GM19099 (cell line): ENCODE results near the gene CIRBP.

Experiments
- POLR2A ChIP-seq: IDR thresholded peaks from 3 replicates; pipeline ENCODE4 v1.6.1; 2011; ENCODE audit warnings: low read depth; ENCODE audit not compliant: insufficient read length; ENCODE audit errors: extremely low read depth

Gene CIRBP

DNA sequence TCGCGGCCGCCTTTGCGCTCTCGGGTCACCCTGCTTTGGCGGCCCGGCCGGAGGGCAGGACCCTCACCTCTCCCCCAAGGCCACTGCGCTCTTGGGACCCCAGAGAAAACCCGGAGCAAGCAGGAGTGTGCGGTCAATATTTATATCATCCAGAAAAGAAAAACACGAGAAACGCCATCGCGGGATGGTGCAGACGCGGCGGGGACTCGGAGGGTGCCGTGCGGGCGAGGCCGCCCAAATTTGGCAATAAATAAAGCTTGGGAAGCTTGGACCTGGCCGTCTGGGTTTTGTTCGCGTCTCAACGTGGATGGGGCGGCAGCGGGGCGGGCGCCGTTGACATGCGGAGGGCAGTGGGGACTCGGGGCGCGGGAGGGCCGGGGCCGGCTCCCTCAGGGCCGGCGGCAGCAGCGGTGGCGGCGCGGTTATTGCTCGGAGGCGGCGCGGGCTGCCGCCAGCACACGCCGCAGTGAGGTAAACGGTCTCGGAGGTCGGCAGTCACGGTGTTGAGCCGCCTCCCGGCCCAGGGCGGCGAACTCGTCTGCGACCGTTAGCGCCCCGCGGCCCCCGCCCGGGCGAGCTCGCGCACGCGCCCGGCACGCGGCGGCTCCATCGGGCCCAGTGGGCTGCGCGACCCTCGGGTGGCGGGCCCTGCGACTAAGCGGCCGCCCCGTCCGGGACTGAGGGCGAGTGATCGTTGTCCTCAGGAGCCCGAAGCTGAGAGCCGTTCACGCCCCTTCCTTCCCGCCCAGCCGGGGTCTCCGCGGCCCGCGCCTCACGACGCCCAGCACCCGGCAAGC lies 40.8 kb upstream of the CIRBP start:
- no peak for TF ChIP-seq POLR2A

DNA sequence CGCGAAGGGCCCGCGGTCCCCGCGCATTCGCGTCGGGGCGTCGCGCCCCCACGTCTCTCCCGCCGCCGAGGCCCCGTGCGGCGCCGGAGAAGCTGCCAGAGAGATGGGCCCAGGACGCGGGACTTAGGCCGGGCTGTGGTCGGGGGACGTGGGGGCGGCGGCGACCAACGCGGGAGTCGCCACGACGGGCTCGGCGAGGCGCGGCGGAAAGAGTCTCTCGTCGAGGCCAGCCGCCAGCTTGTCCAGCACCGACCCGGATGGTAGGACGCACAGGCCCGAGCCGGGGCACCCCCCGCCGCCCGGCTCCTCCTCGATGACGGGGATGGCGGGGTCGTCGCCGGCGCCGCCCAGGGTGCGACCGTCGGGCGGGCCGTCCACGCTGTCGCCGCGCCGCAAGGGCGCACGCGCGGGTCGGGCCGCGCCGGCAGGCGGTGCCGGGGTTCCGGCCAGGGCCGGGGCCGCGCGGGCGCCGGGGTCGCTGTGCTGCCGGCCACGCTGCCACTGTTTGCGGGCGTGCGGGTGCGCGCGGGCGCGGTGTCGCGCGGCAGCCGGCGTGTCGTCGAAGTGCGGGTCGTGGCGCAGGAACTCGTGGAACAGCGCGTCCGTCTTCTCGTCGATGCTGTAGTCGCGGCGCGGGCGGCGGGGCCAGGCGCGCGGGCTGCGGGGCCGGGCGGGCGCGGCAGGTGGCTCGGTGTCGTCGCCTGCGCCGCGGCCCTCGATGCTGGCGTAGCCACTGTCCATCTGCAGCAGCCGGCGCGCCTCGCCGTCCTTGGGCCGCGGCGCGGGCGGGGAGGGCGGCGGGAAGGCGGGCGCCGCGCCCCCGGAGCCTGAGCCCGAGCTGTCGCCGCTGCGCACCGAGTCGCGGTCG lies 39.8 kb upstream of the CIRBP start:
- no peak for TF ChIP-seq POLR2A

DNA sequence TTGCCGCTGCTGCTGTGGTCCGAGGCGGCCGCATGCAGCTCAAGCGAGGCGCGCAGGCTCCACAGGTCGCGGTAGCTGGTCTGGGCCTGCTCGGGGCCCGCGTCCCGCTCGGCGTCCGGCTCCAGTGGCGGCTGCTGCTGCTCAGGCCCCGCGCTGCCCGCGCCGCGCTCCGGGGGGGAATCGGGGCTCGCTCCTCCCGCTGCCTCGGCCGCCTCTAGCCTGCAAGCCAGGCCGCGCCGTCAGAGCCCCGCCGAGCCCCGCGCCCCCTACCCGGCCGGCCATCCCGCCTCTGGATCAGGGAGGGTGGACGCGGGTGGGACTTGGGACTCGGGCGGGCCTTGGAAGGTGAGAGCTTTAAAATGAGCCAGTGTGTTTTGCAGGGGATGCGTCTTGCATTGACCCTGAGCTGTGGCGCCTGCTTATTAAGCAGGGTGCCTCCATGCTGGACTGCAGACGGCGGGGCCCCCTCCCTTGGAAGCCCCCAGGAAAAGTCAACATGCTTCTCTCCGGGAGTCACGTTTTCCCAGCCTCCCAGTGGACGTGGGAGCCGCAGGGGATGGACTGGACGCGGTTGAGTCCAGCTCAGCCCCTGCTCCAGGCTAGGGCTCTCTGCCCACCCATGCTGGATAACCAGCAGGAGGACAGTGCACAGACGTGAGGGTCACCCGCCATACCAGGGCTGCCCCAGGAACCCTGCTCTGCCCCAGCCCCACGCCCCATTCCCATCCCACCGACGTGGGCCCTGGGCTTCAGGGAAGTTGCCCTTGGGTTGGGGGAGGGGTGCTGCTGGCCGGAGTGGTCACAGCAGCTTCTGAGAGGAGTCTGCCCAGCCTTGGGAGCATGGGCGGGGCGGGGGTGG lies 39.0 kb upstream of the CIRBP start:
- TF ChIP-seq POLR2A, result no peak

DNA sequence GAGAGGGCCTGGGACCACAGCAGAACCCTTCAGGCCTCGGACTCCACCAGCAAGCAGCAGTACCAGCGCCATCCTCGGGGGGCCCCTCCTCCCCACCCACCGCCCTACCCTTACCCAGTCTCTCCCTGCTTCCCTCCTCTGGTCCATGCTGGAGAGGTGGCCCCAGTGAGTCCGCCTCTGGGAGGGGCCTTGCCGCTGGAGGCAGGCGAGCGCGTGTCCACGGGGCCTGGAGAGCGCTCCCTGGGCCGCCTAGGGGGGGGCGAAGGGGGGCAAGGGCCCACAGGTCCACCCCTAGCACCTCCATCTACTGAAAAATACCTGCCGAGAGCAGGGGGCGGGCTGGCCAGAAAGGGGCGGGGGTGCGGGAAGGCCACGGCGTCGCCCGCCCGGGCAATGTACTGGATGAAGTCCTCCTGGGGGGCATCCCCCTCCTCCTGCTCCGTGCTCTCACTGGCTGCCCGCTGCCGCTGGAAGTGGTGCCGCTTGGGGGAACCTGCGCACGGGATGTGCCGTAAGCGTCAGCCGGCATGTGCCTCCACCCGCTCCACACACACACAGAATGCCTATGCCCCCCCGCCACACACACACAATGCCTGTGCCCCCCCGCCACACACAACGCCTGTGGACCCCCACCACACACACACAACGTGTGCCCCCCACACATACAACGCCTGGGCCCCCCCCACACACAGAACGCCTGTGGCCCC lies 38.2 kb upstream of the CIRBP start:
- no peak for TF ChIP-seq POLR2A

DNA sequence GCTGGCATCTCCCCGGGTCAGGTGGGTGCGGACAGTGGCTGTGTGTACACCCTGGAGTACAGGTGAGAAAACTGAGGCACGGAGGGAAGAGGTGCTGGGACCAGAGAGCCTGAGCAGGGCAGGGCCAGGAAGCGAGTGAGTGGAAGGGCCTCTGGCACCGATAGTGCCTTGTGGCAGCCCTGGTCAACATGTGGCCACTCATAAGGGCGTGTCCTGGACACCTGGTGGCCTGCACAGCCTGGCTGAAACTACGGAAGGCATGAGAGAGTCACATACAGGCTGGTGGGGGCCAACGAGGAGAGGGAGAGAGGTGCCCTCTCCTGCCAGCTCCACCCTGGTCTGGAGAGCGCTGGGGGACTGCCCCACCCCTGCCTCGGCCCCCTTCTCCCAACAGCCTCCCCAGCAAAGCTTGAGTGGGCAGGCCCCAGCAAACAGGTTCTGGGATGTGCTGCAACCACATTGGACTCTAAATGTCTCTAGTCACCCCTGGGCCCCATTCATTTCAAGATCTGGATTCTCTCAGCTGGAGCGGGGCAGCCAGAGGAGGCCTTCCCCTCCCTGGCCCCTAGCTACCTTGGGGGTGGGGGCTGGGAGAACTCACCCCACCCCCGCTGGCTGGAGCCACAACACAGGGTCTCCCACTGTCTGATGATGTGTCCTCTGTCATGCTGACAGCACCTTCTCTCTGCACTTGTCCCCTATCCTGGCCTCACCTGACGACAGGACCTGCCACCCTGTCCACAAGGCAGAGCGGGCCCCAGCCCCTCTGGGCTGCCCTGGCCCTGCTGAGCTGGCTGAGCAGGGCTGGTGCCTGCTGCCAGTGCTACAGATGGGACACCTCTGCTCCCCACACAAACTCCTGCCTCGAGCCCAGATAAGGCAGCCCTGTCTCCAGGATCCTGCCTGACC lies 37.1 kb upstream of the CIRBP start:
- no peak for TF ChIP-seq POLR2A

DNA sequence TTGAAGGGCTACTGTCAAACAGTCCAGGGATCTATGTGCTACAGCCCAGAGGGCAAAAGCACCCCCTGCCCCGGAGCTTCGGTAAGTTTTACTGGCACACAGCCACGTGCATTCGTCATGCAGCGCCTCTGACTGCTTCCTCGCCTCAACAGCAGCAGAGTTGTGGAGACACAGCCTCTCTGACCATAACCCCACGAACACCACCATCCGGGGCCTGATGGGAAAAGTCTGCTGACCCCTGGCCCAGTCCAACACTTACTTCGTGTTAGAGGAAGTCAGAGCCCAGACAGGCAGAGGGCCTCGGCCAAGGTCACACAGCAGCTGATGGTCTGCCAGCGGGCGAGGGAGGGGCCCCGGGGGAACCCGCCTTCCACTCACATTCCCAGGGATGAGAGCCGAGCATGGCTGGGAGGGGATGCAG lies 36.5 kb upstream of the CIRBP start:
- TF ChIP-seq POLR2A, result no peak

DNA sequence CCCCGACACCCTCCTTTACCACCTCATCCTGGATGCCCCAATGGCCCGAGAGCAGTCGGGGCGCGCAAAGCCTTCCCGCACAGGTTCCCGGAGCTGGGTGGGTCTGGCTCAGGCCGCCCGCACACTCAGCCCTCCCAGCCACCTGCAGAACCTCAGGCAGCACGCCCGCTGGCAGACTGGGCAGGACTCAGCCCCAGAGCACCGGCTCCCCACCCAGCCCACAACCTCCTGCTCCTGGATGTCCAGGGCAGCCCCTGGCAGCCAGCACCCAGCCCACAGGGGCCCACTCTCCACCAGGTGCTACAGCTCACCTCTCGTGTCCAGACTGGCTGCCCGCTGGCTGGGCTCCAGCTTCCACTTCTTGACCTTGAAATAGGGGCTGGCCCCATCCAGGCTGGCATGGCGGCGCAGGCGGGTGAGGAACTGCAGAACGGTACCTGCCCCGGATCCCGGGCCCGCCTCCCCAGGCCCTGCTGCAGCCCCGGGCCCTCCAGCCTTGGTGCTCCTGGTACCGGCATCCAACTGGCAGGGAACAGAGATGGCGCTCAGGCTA lies 35.9 kb upstream of the CIRBP start:
- TF ChIP-seq POLR2A, result no peak

DNA sequence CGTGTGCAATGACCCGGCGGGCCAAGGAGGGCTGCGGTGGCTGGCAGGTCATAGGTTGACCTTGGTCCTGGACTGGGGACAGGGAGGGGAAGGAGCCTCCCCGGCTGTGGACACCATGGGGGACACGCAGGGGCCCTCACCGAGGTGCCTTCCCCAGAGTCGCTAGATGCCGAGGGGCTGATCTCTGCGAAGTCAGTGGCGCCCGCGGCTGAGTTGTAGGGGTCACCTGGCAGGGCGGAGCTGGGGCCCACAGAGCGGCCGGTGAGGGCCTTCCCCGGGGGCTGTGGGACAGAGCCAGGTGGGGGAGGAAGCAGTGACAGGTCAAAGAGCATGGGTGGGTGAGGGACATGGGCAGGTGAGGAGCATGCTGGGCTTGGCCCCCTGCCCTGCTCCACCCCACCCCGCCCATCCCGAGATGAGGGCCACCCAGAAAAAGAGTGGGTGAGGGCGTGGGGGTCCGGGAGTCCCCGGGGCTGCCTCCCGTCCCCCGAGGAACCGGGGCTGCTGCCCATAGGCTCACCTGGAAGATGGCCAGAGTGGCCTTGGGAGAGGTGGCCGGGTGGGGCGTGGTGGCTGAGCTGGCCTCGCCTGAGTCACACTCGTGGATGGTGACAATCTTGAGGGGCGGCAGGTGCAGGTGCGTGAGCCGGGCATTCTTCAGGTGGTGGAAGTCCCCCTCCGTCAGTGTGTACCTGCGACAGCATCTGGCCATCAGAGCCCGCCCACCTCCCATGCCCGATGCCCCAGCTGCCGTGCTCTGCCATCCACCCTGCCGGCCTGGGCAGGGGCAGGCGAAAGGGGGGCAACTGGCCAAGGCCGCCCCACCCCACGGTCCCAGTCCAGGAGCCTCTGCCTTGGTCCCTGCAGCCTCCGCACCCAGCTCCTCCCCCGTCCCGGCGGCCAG lies 34.8 kb upstream of the CIRBP start:
- no peak for TF ChIP-seq POLR2A

DNA sequence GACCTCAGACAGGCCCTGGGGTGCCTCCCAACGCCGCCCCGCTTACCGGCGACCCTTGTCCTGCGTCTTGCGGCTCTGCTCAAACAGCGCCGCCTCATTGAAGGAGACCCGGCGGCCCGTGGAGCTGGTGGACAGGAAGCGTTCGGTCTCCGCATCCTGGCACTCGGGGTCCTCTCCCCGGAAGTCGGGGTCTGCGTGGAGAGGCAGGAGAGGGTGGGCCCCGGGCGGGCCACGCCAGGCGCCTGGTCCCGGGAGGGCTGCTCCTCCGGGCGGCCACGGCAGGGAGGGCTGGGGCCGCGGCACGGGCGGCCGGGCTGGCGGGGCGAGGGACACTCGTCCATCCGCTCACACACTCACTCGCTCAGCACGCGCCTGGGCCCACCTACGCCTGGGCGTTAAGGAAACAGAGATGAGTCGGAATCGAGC lies 34.2 kb upstream of the CIRBP start:
- no peak for TF ChIP-seq POLR2A

DNA sequence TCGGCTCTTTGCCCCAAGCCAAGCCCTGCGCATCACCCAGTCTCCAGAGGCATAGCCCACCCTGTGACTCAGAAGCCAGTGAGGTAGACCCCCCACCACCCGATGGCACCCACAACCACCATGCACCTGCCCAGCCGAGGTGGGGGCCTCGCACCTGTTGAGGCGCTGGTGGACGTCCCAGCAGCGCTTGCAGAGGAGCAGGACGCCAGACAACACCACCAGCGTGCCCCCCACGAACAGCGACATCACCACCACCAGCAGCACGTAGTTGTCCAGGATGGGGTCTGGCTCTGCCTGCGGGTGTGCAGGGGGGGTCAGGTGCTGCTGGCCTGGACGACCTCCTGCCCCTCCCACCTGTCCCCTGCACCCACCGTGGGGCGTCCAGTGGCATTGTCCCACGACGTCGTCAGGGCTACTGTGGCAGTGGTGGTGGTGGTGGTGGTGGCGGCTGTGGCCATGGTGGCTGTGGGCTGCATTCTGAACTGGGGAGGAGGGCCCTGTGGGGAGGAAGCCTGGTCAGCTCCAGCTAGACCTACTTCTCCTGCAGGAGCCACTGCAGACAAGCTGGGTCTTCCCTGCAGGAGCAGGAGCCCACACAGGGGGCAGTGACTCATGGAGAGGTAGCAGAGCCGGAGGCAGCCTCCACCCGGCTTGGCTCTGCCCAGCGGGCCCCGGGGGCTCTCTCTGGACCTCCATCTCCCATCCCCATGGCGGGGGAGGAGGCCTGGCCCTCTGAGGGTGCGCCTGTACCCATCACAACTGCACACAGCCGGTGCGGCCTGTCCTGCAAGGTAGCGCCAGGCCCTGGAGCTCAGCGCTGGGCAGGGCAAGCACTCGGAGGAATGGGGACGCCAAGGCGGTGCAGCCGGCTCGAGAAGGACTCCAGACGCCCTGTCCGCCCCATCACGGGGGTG lies 33.2 kb upstream of the CIRBP start:
- no peak for TF ChIP-seq POLR2A

DNA sequence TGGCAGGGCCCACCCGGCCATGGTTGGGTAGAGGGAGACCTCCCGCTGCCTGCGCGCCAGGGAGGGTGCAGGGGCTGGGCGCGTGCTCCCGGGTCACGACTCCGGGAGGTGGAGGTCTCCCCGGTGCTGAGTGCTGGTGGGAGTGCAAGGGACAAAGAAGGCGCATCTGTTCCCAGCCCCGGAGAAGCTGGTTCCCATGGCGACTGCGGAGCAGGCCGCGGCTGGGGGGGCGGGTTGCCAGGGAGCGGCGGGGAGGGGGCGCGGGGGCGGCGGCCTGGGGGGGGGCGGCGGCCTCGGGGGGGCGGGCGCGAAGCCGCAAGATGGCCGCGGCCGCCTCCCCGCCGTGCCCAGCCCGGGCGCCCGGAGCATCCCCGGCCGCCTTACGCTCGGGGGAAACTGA lies 32.6 kb upstream of the CIRBP start:
- TF ChIP-seq POLR2A, result no peak

DNA sequence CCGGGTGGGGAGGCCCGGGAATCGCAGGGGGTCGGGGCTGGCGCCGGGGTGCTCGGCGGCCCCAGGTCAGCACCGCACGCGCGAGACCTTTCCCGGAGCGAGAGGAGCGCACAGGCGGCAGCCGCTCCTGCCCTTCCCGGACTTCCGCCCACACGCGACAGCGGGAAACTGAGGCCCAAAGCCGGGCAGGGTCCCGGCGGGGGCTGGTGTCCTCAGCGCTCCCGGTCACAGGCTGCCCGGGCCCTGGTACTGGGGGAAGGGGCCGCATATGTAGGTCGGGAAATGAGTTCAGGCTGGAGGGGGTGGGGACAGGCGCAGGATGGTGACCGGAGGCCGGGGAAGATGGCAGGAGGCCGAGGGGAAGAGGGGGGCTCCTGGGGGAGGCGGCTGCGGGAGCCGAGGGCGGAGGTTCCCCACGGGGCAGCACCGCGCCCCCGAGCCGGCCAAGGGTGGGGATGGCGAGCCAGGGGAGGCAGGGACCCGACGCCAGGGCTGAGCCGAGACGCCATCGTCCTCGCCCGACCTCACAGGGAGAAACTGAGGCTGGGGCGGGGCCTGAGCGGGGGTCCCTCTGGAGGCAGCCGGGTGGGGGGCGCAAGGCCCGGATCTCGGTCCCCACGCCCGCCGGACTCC lies 32.0 kb upstream of the CIRBP start:
- no peak for TF ChIP-seq POLR2A
